ENCODE results near the gene CHAF1A.

The CHAF1A gene

DNA sequence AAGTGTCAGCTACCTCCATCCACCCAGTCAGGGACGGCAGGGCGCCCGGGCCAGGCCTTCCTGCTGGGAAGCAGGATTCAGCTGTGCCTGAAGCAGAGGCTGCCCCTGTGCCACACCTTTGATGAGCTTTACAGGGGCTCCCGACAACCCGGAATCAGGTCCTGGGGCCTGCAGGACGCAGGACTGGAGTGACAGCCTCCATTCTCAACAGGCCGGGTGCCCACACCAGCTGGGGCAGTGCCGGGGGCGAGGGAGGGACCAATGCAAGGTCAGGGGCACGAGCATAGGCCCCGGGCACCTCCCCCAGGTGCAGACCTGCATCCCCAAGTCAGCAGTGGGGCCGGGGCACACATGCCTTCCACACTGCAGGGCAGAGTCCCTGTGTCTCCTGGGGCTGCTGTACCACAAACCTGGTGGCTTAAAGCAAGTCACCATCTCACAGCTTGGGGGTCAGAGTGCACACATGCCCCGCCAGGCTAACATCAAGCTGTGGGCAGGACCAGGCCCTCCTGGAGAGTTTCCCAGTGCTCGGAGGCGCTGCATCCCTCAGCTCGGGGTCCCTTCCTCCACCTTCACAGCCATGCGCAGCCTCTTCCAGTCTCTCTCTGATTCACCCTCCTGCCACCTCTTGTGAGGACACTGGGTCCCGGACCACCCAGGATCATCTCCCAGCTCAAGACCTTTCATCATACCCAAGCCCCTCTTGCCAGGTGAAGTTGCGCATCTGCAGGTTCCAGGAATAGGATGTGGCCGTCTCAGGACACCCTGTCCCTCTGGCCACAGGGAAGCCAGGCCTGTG is 41.7 kb downstream of the CHAF1A start:
- no peaks in the 10 kb centered on the region for H3K27me3 ChIP-seq (ENCODE audit: control insufficient read depth, insufficient read depth, low read length)
- no peaks in the 10 kb centered on the region for H3K9me3 ChIP-seq (ENCODE audit: control insufficient read depth, insufficient read depth, low read length)
- peaks cover 2% of the 10 kb centered on the region; the same call in 1 of the 2 replicates for H3K4me1 ChIP-seq (ENCODE audit: control insufficient read depth, insufficient read depth, low read length)
- H3K36me3 ChIP-seq (ENCODE audit: control insufficient read depth, insufficient read depth, low read length): peaks cover 44% of the 10 kb centered on the region
- DNase-seq (ENCODE audit: low read depth, low spot score): no peak
- no peak overlapping the region for H3K27ac ChIP-seq (ENCODE audit: low read length)
- H3K4me3 ChIP-seq (ENCODE audit: low read length): no peak overlapping the region
- WGBS (ENCODE audit: insufficient coverage, insufficient read length): no CpG with 5 or more reads among the region's 20 CpGs

DNA sequence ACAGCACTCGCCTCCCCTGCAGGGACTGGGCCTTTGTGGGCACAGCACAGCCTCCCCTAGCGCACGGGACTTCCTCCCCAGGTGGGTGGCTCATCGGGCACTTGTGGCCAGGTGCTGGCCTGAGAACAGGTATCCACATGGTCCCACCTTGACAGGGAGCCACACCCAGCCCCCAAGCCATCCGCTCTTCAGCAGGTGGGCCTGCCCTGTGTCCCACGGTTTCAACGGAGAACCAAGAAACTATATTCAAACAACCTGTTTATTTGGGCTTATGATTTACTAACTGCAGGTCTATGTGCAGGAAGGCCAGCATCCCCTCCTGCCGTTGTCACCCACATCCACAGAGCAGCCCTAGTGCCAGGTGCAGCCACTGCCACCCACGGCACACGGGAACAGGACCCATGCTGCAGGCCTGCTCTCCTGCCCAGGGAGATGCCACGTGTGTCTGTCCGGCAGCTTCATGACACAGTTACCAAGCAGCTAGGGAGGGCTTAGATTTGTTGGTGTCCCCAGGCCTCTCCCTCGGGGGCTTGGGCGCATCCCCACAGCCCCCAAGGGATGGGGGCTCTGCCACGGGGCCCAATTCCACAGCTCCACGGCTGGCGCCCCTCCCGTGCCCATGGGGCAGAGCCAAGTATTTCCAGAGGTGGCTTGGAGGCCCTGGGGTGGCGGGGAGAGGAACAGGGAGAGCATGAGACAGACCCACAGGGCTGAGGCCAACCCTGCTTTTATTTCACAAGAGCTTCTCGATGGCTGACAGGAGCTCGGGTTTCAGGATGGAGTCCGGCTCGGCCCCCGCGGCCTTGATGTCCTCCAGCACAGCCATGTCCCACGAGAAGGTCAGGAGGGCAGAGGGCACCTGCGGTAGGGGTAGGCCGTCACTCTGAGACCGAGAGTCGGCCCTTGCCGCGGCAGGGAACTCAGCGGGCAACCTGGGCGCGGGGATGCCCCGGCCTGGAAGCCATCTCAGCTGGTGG is 42.6 kb downstream of the CHAF1A start:
- no peaks in the 10 kb centered on the region for H3K9me3 ChIP-seq (ENCODE audit: control insufficient read depth, insufficient read depth, low read length)
- WGBS (ENCODE audit: insufficient coverage, insufficient read length): no CpG with 5 or more reads among the region's 36 CpGs
- H3K27me3 ChIP-seq (ENCODE audit: control insufficient read depth, insufficient read depth, low read length): no peaks in the 10 kb centered on the region
- peaks cover 2% of the 10 kb centered on the region; the same call in 1 of the 2 replicates for H3K4me1 ChIP-seq (ENCODE audit: control insufficient read depth, insufficient read depth, low read length)
- H3K4me3 ChIP-seq (ENCODE audit: low read length): no peak overlapping the region
- H3K36me3 ChIP-seq (ENCODE audit: control insufficient read depth, insufficient read depth, low read length): peaks cover 35% of the 10 kb centered on the region
- no peak overlapping the region for H3K27ac ChIP-seq (ENCODE audit: low read length)
- no peak for DNase-seq (ENCODE audit: low read depth, low spot score)

- Histone ChIP-seq H3K9me3 (ENCODE audit: control insufficient read depth, insufficient read depth, low read length) (no peaks in the 10 kb centered on the region), H3K27me3 (ENCODE audit: control insufficient read depth, insufficient read depth, low read length) (no peaks in the 10 kb centered on the region), H3K4me1 (ENCODE audit: control insufficient read depth, insufficient read depth, low read length) (peaks cover 2% of the 10 kb centered on the region; the same call in 1 of the 2 replicates), H3K27ac (ENCODE audit: low read length) (no peak overlapping the region), H3K4me3 (ENCODE audit: low read length) (no peak overlapping the region), H3K36me3 (ENCODE audit: control insufficient read depth, insufficient read depth, low read length) (peaks cover 34% of the 10 kb centered on the region)
- DNase-seq (ENCODE audit: low read depth, low spot score): no peak
- no CpG with 5 or more reads among the region's 58 CpGs for WGBS (ENCODE audit: insufficient coverage, insufficient read length)
Observed at GRCh38 chr19:4445963-4446703, 43.7 kb downstream of the CHAF1A start.

- peaks cover 34% of the 10 kb centered on the region for H3K36me3 ChIP-seq (ENCODE audit: control insufficient read depth, insufficient read depth, low read length)
- DNase-seq (ENCODE audit: low read depth, low spot score): no peak
- no peaks in the 10 kb centered on the region for H3K27me3 ChIP-seq (ENCODE audit: control insufficient read depth, insufficient read depth, low read length)
- peaks cover 2% of the 10 kb centered on the region; the same call in 1 of the 2 replicates for H3K4me1 ChIP-seq (ENCODE audit: control insufficient read depth, insufficient read depth, low read length)
- no peak overlapping the region for H3K4me3 ChIP-seq (ENCODE audit: low read length)
- WGBS (ENCODE audit: insufficient coverage, insufficient read length): no CpG with 5 or more reads among the region's 15 CpGs
- no peak overlapping the region for H3K27ac ChIP-seq (ENCODE audit: low read length)
- H3K9me3 ChIP-seq (ENCODE audit: control insufficient read depth, insufficient read depth, low read length): no peaks in the 10 kb centered on the region
Observed at GRCh38 chr19:4446704-4447200, 44.3 kb downstream of the CHAF1A start.

DNA sequence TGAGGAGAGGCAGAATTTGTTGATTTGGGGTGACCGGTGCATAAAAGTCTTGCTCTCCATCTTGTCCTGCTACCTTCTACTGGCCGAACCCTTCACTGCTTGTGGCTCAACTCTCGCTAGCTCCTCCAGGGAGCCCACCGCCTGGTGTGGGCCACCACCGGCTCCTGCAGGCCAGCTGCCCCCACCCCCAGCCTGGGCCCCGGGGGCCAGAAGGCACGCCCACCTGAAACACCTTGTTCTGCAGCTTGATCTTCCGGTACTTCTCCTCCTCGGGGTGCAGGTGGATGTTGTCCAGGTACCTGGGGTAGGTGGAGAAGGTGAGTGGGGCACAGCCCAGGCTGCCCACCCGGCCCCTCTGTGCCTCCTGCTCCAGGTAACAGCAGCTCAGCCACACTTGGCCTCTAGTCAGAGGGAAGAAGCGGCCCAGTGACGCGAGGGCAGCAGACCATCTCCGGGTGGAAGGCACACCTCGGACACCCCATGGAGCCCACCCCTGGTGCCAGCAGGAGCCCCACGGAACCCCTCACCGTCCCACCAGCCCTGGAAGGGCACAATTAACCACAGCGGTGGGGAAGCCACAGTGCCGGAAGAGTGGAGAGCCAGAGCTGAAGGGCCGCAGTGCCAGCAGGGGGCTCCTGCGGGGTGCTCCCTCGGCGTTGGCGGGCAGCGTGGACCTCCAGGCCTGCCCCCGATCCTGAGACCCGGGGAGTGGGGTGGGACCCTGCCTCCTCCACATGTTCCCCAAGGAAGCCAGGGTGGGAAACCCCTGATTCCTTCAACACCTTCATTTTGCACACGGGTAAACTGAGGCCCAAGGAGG is 45.1 kb downstream of the CHAF1A start:
- no CpG with 5 or more reads among the region's 28 CpGs for WGBS (ENCODE audit: insufficient coverage, insufficient read length)
- Histone ChIP-seq H3K27ac (ENCODE audit: low read length) (no peak overlapping the region), H3K36me3 (ENCODE audit: control insufficient read depth, insufficient read depth, low read length) (peaks cover 33% of the 10 kb centered on the region), H3K27me3 (ENCODE audit: control insufficient read depth, insufficient read depth, low read length) (no peaks in the 10 kb centered on the region), H3K9me3 (ENCODE audit: control insufficient read depth, insufficient read depth, low read length) (no peaks in the 10 kb centered on the region), H3K4me3 (ENCODE audit: low read length) (no peak overlapping the region), H3K4me1 (ENCODE audit: control insufficient read depth, insufficient read depth, low read length) (peaks cover 2% of the 10 kb centered on the region; the same call in 1 of the 2 replicates)
- DNase-seq (ENCODE audit: low read depth, low spot score): no peak

DNA sequence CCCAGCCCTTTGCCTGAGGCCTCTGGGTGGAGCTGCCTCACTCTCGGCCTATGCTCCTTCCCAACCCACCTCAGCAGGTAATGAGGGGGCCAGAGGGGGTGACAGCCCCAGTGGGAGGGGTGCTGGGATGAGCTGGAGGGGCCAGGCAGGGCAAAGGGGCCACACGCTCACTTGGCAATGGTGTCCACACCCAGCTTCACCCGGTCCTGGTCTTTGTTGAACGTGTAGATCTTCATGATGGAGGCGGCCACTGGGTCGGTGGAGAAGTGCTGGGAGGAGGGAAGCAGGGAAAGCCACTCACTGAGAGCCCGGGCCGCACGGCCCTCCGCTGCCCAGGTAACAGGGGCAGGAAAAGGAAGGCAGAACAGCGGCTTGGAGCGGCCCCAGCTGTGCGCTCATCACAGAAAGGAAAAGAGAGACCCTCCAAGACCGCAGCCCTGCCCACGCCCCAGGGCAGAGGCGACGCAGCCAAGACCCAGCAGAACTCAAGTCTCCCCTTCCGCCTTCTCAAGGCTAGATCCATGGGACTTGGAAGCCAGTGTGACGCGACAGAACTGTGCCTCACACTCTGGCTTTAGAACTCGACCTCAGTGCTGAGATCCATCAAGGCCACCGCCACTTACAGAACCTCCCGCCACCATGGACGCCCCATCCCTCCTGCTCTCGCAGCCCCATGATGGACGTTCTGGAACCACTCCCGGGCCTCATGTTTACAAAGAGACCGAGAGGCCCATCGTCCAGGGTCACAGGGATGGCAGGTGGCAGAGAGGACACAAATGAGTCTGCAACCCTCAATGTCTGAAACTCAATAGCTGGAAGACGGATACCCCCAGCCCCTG is 45.9 kb downstream of the CHAF1A start:
- Histone ChIP-seq H3K27me3 (ENCODE audit: control insufficient read depth, insufficient read depth, low read length) (no peaks in the 10 kb centered on the region), H3K4me1 (ENCODE audit: control insufficient read depth, insufficient read depth, low read length) (peaks cover 2% of the 10 kb centered on the region; the same call in 1 of the 2 replicates), H3K27ac (ENCODE audit: low read length) (no peak overlapping the region), H3K9me3 (ENCODE audit: control insufficient read depth, insufficient read depth, low read length) (no peaks in the 10 kb centered on the region), H3K36me3 (ENCODE audit: control insufficient read depth, insufficient read depth, low read length) (peaks cover 31% of the 10 kb centered on the region), H3K4me3 (ENCODE audit: low read length) (no peak overlapping the region)
- WGBS (ENCODE audit: insufficient coverage, insufficient read length): no CpG with 5 or more reads among the region's 30 CpGs
- DNase-seq (ENCODE audit: low read depth, low spot score): no peak

DNA sequence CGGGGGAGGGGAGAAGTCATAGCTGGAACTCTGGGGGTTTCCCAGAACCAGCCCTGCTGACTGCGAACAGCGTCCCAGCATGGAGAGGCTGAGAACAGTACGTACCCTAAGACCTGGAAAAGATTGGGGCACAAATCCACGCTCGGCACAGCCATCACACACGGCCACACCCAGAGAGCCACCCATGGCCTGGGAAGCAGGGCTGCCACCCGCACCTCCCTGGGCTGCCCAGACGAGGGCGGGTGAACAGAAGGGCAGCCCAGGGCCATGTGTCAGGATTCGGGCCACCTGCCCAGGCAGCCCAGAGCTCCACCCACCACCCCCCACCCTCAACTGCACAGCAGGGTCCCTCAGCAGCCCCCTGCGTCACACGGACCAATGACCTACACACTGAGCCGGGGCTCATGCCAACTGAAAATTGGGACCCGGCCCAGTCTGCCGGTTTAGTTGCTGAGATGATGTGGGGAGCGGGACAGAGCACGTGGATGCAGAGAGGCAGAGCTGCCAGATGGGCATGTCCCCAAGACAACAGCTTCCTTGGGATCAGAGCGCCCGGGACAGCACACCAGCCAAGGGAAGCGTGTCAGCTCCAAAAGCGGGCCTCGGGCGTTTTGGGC is 46.7 kb downstream of the CHAF1A start:
- H3K9me3 ChIP-seq (ENCODE audit: control insufficient read depth, insufficient read depth, low read length): no peaks in the 10 kb centered on the region
- H3K4me3 ChIP-seq (ENCODE audit: low read length): no peak overlapping the region
- DNase-seq (ENCODE audit: low read depth, low spot score): no peak
- no peak overlapping the region for H3K27ac ChIP-seq (ENCODE audit: low read length)
- no peaks in the 10 kb centered on the region for H3K27me3 ChIP-seq (ENCODE audit: control insufficient read depth, insufficient read depth, low read length)
- peaks cover 2% of the 10 kb centered on the region; the same call in 1 of the 2 replicates for H3K4me1 ChIP-seq (ENCODE audit: control insufficient read depth, insufficient read depth, low read length)
- WGBS (ENCODE audit: insufficient coverage, insufficient read length): no CpG with 5 or more reads among the region's 24 CpGs
- H3K36me3 ChIP-seq (ENCODE audit: control insufficient read depth, insufficient read depth, low read length): peaks cover 28% of the 10 kb centered on the region

DNA sequence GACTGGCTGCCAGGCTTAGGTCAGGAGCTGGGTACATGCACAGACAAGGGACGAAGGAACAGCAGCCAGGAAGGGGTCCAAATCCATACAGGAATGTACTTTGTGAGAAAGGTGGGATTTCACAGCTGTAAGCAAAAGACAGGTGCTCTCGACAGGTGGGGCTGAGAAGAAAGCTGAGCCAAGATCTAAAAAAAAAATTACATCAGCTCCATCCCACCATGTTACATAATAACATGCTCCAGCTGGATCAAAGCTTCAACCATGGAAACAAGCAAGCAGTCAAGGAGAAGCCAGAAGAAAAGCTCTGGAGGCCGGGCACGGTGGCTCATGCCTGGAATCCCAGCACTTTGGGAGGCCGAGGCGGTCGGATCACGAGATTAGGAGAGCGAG is 47.2 kb downstream of the CHAF1A start:
- DNase-seq (ENCODE audit: low read depth, low spot score): no peak
- H3K27ac ChIP-seq (ENCODE audit: low read length): no peak overlapping the region
- H3K27me3 ChIP-seq (ENCODE audit: control insufficient read depth, insufficient read depth, low read length): no peaks in the 10 kb centered on the region
- H3K4me1 ChIP-seq (ENCODE audit: control insufficient read depth, insufficient read depth, low read length): peaks cover 2% of the 10 kb centered on the region; the same call in 1 of the 2 replicates
- no peak overlapping the region for H3K4me3 ChIP-seq (ENCODE audit: low read length)
- H3K36me3 ChIP-seq (ENCODE audit: control insufficient read depth, insufficient read depth, low read length): peaks cover 24% of the 10 kb centered on the region
- WGBS (ENCODE audit: insufficient coverage, insufficient read length): no CpG with 5 or more reads among the region's 9 CpGs
- H3K9me3 ChIP-seq (ENCODE audit: control insufficient read depth, insufficient read depth, low read length): no peaks in the 10 kb centered on the region

All from iPS DF 6.9 (cell line).